ENCODE data around the gene PRICKLE1. TPM values are rescaled to one million over a fixed set of nuclear protein-coding genes. Genes with fewer than 3 reads are reported as not detected.

PRICKLE1 gene
- total and polyA plus RNA-seq, 3 donors from 2014 or later = 7.9 to 16.5 (median 11.5) TPM

GRCh38 chr12:42490261-42490842 is 99.2 kb downstream of the PRICKLE1 start:
- no peaks in the 10 kb centered on the region for H3K27me3 ChIP-seq
- H3K36me3 ChIP-seq (ENCODE audit: low read depth, missing control alignments) = no peaks in the 10 kb centered on the region
- no peak overlapping the region for H3K4me3 ChIP-seq
- 78 to 85% methylated on average over 5 of the region's 5 CpGs for WGBS, 2 donors
- no peaks in the 10 kb centered on the region for H3K4me1 ChIP-seq
- no peak overlapping the region for H3K27ac ChIP-seq
- DNase-seq = no peak
- intact Hi-C loops (cut with DNase I; ENCODE audit: low total_unique reads) = no loop called here
- H3K9me3 ChIP-seq = no peaks in the 10 kb centered on the region
- TF ChIP-seq POLR2A (IDR thresholded peaks at IDR 0.05) (no peak), CTCF (IDR thresholded peaks at IDR 0.05) (no peak)

GRCh38 chr12:42486407-42486806 is 103.1 kb downstream of the PRICKLE1 start:
- 55 to 57% methylated on average over 2 of the region's 2 CpGs for WGBS, 2 donors

GRCh38 chr12:42485823-42486222 is 103.7 kb downstream of the PRICKLE1 start:
- Histone ChIP-seq H3K27me3 (no peaks in the 10 kb centered on the region), H3K9me3 (no peaks in the 10 kb centered on the region), H3K27ac (no peak overlapping the region), H3K4me1 (peaks cover 12% of the 10 kb centered on the region), H3K4me3 (no peak overlapping the region), H3K36me3 (ENCODE audit: low read depth, missing control alignments) (no peaks in the 10 kb centered on the region)
- TF ChIP-seq POLR2A (IDR thresholded peaks at IDR 0.05) (no peak), CTCF (IDR thresholded peaks at IDR 0.05) (no peak)
- intact Hi-C loops (cut with DNase I; ENCODE audit: low total_unique reads) = loop anchor here (10.0 kb wide), 1 partner anchor 79 kb away; no protein-coding TSS in a partner anchor
- DNase-seq = no peak
- 83 to 88% methylated on average over 3 of the region's 3 CpGs for WGBS, 2 donors

More at GRCh38 chr12:42486407-42486806, 103.1 kb downstream of the PRICKLE1 start:
- H3K27me3 ChIP-seq = no peaks in the 10 kb centered on the region
- H3K4me3 ChIP-seq = no peak overlapping the region
- TF ChIP-seq POLR2A (IDR thresholded peaks at IDR 0.05) = no peak
- TF ChIP-seq CTCF (IDR thresholded peaks at IDR 0.05) = no peak
- intact Hi-C loops (cut with DNase I; ENCODE audit: low total_unique reads) = loop anchor here (10.0 kb wide), 1 partner anchor 78 kb away; no protein-coding TSS in a partner anchor
- H3K9me3 ChIP-seq = no peaks in the 10 kb centered on the region
- no peaks in the 10 kb centered on the region for H3K36me3 ChIP-seq (ENCODE audit: low read depth, missing control alignments)
- DNase-seq = no peak
- no peak overlapping the region for H3K27ac ChIP-seq
- H3K4me1 ChIP-seq = peaks cover 12% of the 10 kb centered on the region

- Histone ChIP-seq H3K36me3 (ENCODE audit: low read depth, missing control alignments) (no peaks in the 10 kb centered on the region), H3K4me1 (peaks cover 12% of the 10 kb centered on the region), H3K27me3 (no peaks in the 10 kb centered on the region), H3K9me3 (no peaks in the 10 kb centered on the region), H3K4me3 (no peak overlapping the region), H3K27ac (peak overlapping the region; percentile 83 to 90)
- 35 to 36% methylated on average over 3 of the region's 3 CpGs for WGBS, 2 donors
- intact Hi-C loops (cut with DNase I; ENCODE audit: low total_unique reads) = loop anchor here (10.0 kb wide), 1 partner anchor 80 kb away; no protein-coding TSS in a partner anchor
- TF ChIP-seq CTCF (IDR thresholded peaks at IDR 0.05) (no peak), POLR2A (IDR thresholded peaks at IDR 0.05) (no peak)
- no peak for DNase-seq
Measured at GRCh38 chr12:42484996-42485395, 104.5 kb downstream of the PRICKLE1 start.

GRCh38 chr12:42483521-42483790 is 106.1 kb downstream of the PRICKLE1 start:
- Histone ChIP-seq H3K36me3 (ENCODE audit: low read depth, missing control alignments) (no peaks in the 10 kb centered on the region), H3K27me3 (no peaks in the 10 kb centered on the region), H3K27ac (peak overlapping the region; percentile 83 to 90), H3K4me3 (peak overlapping the region; percentile 83 to 84), H3K9me3 (no peaks in the 10 kb centered on the region), H3K4me1 (peaks cover 12% of the 10 kb centered on the region)
- intact Hi-C loops (cut with DNase I; ENCODE audit: low total_unique reads) = loop anchor here (10.0 kb wide), 1 partner anchor 81 kb away; no protein-coding TSS in a partner anchor
- TF ChIP-seq CTCF (IDR thresholded peaks at IDR 0.05) (no peak), POLR2A (IDR thresholded peaks at IDR 0.05) (no peak)
- DNase-seq = peak; percentile 26
- WGBS, 2 donors = 0% methylated on average over 11 of the region's 30 CpGs; no CpG with 5 or more reads in 1 of the 2 donors

Measured in testis (tissue), 3 donors.